Vagina (tissue), 2 donors: ENCODE data around the gene GALR2.

ENCODE experiments used
- CTCF ChIP-seq, 3 experiments: fragments of 450-650 bp in 2 of 3; fragments of 200-600 bp in 1 of 3; sonication (generic) in 1 of 3; IDR thresholded peaks; one replicate each; pipeline ENCODE4 v1.5.1; 2017 to 2019; ENCODE audit warnings: antibody characterized with exemption in 3 of 3, mild to moderate bottlenecking in 2 of 3, moderate library complexity in 2 of 3
- POLR2A ChIP-seq, 2 donors: fragments of 450-650 bp; IDR thresholded peaks; one replicate each; pipeline ENCODE4 v1.6.1; 2017; ENCODE audit warnings: antibody characterized with exemption in 2 of 2, mild to moderate bottlenecking in 2 of 2, moderate library complexity in 2 of 2
- POLR2AphosphoS5 ChIP-seq, 2 donors: sonication (generic); formaldehyde crosslinking; IDR thresholded peaks; one replicate each; pipeline ENCODE4 v1.9.0; 2017; ENCODE audit warnings: antibody characterized with exemption in 2 of 2, mild to moderate bottlenecking in 2 of 2, low read depth in 1 of 2; ENCODE audit not compliant: insufficient read depth in 1 of 2

DNA sequence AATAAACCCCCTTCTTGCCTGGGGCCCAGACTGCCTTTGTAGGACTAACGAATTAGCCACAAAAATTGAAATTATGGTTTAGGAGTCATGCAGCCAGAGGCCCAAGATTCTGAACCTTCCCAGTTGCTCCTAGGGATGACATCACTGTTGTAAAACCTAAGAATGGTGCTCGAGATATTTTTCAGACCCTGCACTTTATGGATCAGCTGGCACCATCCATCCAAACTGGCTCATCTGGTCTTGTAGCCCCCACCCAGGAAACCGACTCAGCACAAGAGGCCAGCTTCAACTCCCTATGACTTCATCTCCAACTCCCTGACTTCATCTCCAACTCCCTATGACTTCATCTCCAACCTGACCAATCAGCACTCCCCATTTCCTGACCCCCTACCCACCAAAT is 36.5 kb upstream of the GALR2 start:
- TF ChIP-seq CTCF (IDR thresholded peaks at IDR 0.05), result no peak
- no peak for TF ChIP-seq POLR2AphosphoS5 (IDR thresholded peaks at IDR 0.05; ENCODE audit: insufficient read depth in 1 of 2, low read depth in 1 of 2)
- TF ChIP-seq POLR2A (IDR thresholded peaks at IDR 0.05), result no peak
